ENCODE results near the gene ZNF750.

DNA sequence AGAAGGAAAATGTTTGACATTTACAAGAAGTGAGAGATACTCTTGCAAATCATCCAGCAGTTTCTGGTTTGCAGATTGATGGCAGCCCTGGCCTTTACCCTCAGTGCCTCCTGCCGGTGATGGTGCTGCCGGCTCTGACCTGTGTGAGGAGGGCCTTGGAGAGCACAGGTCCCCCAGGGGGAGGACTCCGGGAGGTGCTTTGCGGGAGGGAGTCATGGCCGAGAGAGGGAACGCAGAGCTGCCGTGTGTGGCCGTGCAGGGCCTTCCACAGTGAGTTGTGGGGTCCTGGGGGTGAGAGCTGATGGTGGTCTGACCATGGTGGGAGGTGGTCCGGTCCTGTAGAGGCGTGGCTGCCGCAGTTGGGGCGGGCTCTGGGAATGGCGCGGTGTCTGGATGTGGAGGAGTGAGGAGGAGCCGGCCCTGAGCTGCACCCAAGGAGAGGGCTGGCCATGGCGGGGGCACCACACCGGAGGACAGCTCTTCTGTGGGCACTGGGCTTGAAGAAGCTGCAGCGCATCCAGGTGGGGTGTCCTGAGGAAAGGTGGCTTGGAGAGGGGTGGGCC, 28.0 kb upstream of the ZNF750 start:
- TF ChIP-seq POLR2A (IDR thresholded peaks at IDR 0.05) (no peak), POLR2AphosphoS5 (IDR thresholded peaks at IDR 0.05) (no peak)
